SIG-M5 treated with dmso at 0.1 percent for 504 hours (cell line): ENCODE results near the gene LYG2.
"Not testable (repeated sequence)": the region's sequence is repeated elsewhere in the genome, so short reads cannot be mapped to it uniquely, and the experiment has no call there.

Experiments
- DNase-seq: peaks from one replicate; lab custom pipeline; 2025; ENCODE audit not compliant: unreplicated experiment; lab: John Stamatoyannopoulos, UW

Gene LYG2

GRCh38 chr2:99201959-99202678, 53.3 kb downstream of the LYG2 start:
- no peak for DNase-seq

- DNase-seq, result peak; percentile 68
These were observed 55.2 kb downstream of the LYG2 start for GRCh38 chr2:99200076-99200800.

- DNase-seq, result no peak
These were observed 57.2 kb downstream of the LYG2 start for GRCh38 chr2:99198103-99198841.

- DNase-seq, result not testable (repeated sequence)
These were observed 63.1 kb downstream of the LYG2 start for GRCh38 chr2:99192364-99192763.
